ENCODE data around the gene KIF27. TPM values are rescaled to one million over a fixed set of nuclear protein-coding genes. Genes with fewer than 3 reads are reported as not detected.
A peak's percentile ranks its signal among the peaks of the same experiment; 100 is the strongest.
"Not testable (repeated sequence)": the region's sequence is repeated elsewhere in the genome, so short reads cannot be mapped to it uniquely, and the experiment has no call there.

KIF27 gene
- total RNA-seq, 1 donor from 2014 or later = 3.0 TPM

GRCh38 chr9:83830426-83831071, 90.7 kb downstream of the KIF27 start:
- intact Hi-C loops (cut with DNase I); DNase-seq (ENCODE audit: low spot score): not testable (repeated sequence)

- intact Hi-C loops (cut with DNase I); DNase-seq (ENCODE audit: low spot score): not testable (repeated sequence)
Measured at GRCh38 chr9:83824986-83825623, 96.1 kb downstream of the KIF27 start.

GRCh38 chr9:83817356-83818278, 103.6 kb downstream of the KIF27 start, which contains the start of gene GKAP1:
GKAP1 (minus strand) TSS chr9:83817769; CDS start chr9:83806517, 11,252 bp downstream.
- intact Hi-C loops (cut with DNase I) = loop anchor here (5.0 kb wide), 1 partner anchor 110 kb away; the partner anchor contains the start of gene UBQLN1

GRCh38 chr9:83817011-83817355, 104.2 kb downstream of the KIF27 start:
- intact Hi-C loops (cut with DNase I) = loop anchor here (5.0 kb wide), 1 partner anchor 110 kb away; the partner anchor contains the start of gene UBQLN1
- peak; percentile 75 for DNase-seq (ENCODE audit: low spot score)

More at GRCh38 chr9:83817356-83818278, 103.6 kb downstream of the KIF27 start, which contains the start of gene GKAP1:
- DNase-seq (ENCODE audit: low spot score) = peak; percentile 94

- intact Hi-C loops (cut with DNase I) = loop anchor here (5.0 kb wide), 1 partner anchor 108 kb away; the partner anchor contains the start of gene UBQLN1
- not testable (repeated sequence) for DNase-seq (ENCODE audit: low spot score)
Measured at GRCh38 chr9:83815120-83815519, 106.1 kb downstream of the KIF27 start.

GRCh38 chr9:83809213-83809612, 112.0 kb downstream of the KIF27 start:
- intact Hi-C loops (cut with DNase I); DNase-seq (ENCODE audit: low spot score): not testable (repeated sequence)

- intact Hi-C loops (cut with DNase I); DNase-seq (ENCODE audit: low spot score): not testable (repeated sequence)
Measured at GRCh38 chr9:83804454-83804853, 116.8 kb downstream of the KIF27 start.

- not testable (repeated sequence) for DNase-seq (ENCODE audit: low spot score)
Measured at GRCh38 chr9:83803941-83804340, 117.3 kb downstream of the KIF27 start.

GRCh38 chr9:83800236-83801033, 120.8 kb downstream of the KIF27 start:
- intact Hi-C loops (cut with DNase I) = no loop called here
- no peak for DNase-seq (ENCODE audit: low spot score)

More at GRCh38 chr9:83803941-83804340, 117.3 kb downstream of the KIF27 start:
- intact Hi-C loops (cut with DNase I) = not testable (repeated sequence)

GRCh38 chr9:83794051-83794450, 127.2 kb downstream of the KIF27 start:
- intact Hi-C loops (cut with DNase I) = no loop called here
- no peak for DNase-seq (ENCODE audit: low spot score)

GRCh38 chr9:83792746-83793145, 128.5 kb downstream of the KIF27 start:
- intact Hi-C loops (cut with DNase I) = no loop called here
- no peak for DNase-seq (ENCODE audit: low spot score)

Small RNA genes within 50 kb of the gene (microRNA-seq; reads per million reads assigned to microRNA genes)
- 11.1 reads per million, percentile 24 among the genes with 10 or more reads in this experiment for gene MIR7-1

Other genes with a start within 250 kb of the KIF27 start
- gene UBQLN1, start 213.5 kb downstream of the KIF27 start, total RNA-seq = 107 TPM
- 17.2 TPM for gene GKAP1, start 103.7 kb downstream of the KIF27 start, total RNA-seq
- gene HNRNPK, start 58.8 kb upstream of the KIF27 start, total RNA-seq = 303 TPM
- 3.9 TPM for gene RMI1, start 59.4 kb upstream of the KIF27 start, total RNA-seq

Measured in cardiac septum (tissue), 1 donor.